ENCODE measurements around the gene EPAS1.
"Not testable (repeated sequence)": the region's sequence is repeated elsewhere in the genome, so short reads cannot be mapped to it uniquely, and the experiment has no call there.

The EPAS1 gene

GRCh38 chr2:46394649-46395510 lies 97.7 kb downstream of the EPAS1 start:
- in situ Hi-C loops (cut with MboI; ENCODE audit: low sequenced_read_pairs) = no loop called here

- in situ Hi-C loops (cut with MboI; ENCODE audit: low sequenced_read_pairs) = not testable (repeated sequence)
Measured at GRCh38 chr2:46395730-46396129, 98.5 kb downstream of the EPAS1 start.

- in situ Hi-C loops (cut with MboI; ENCODE audit: low sequenced_read_pairs) = no loop called here
Measured at GRCh38 chr2:46400016-46400415, 102.8 kb downstream of the EPAS1 start.

- in situ Hi-C loops (cut with MboI; ENCODE audit: low sequenced_read_pairs) = no loop called here
Measured at GRCh38 chr2:46402874-46403273, 105.7 kb downstream of the EPAS1 start.

- in situ Hi-C loops (cut with MboI; ENCODE audit: low sequenced_read_pairs) = no loop called here
Measured at GRCh38 chr2:46404181-46404759, 107.1 kb downstream of the EPAS1 start.

GRCh38 chr2:46407852-46408455 lies 110.7 kb downstream of the EPAS1 start:
- in situ Hi-C loops (cut with MboI; ENCODE audit: low sequenced_read_pairs) = no loop called here

- in situ Hi-C loops (cut with MboI; ENCODE audit: low sequenced_read_pairs) = no loop called here
Measured at GRCh38 chr2:46409756-46410155, 112.5 kb downstream of the EPAS1 start.

- in situ Hi-C loops (cut with MboI; ENCODE audit: low sequenced_read_pairs) = no loop called here
Measured at GRCh38 chr2:46410273-46411244, 113.4 kb downstream of the EPAS1 start.

GRCh38 chr2:46411245-46411641 lies 114.0 kb downstream of the EPAS1 start:
- in situ Hi-C loops (cut with MboI; ENCODE audit: low sequenced_read_pairs) = no loop called here

- in situ Hi-C loops (cut with MboI; ENCODE audit: low sequenced_read_pairs) = no loop called here
Measured at GRCh38 chr2:46411985-46412384, 114.8 kb downstream of the EPAS1 start.

- in situ Hi-C loops (cut with MboI; ENCODE audit: low sequenced_read_pairs) = no loop called here
Measured at GRCh38 chr2:46413111-46413510, 115.9 kb downstream of the EPAS1 start.

- in situ Hi-C loops (cut with MboI; ENCODE audit: low sequenced_read_pairs) = no loop called here
Measured at GRCh38 chr2:46413631-46414030, 116.4 kb downstream of the EPAS1 start.

- in situ Hi-C loops (cut with MboI; ENCODE audit: low sequenced_read_pairs) = no loop called here
Measured at GRCh38 chr2:46414701-46415100, 117.5 kb downstream of the EPAS1 start.

GRCh38 chr2:46416280-46416679 lies 119.1 kb downstream of the EPAS1 start:
- in situ Hi-C loops (cut with MboI; ENCODE audit: low sequenced_read_pairs) = no loop called here

- in situ Hi-C loops (cut with MboI; ENCODE audit: low sequenced_read_pairs) = no loop called here
Measured at GRCh38 chr2:46416739-46417403, 119.7 kb downstream of the EPAS1 start.

- in situ Hi-C loops (cut with MboI; ENCODE audit: low sequenced_read_pairs) = no loop called here
Measured at GRCh38 chr2:46420945-46421344, 123.7 kb downstream of the EPAS1 start.

GRCh38 chr2:46421361-46421760 lies 124.2 kb downstream of the EPAS1 start:
- in situ Hi-C loops (cut with MboI; ENCODE audit: low sequenced_read_pairs) = no loop called here

- in situ Hi-C loops (cut with MboI; ENCODE audit: low sequenced_read_pairs) = no loop called here
Measured at GRCh38 chr2:46422717-46423394, 125.6 kb downstream of the EPAS1 start.

- in situ Hi-C loops (cut with MboI; ENCODE audit: low sequenced_read_pairs) = no loop called here
Measured at GRCh38 chr2:46424937-46425336, 127.7 kb downstream of the EPAS1 start.

- in situ Hi-C loops (cut with MboI; ENCODE audit: low sequenced_read_pairs) = no loop called here
Measured at GRCh38 chr2:46428911-46429436, 131.8 kb downstream of the EPAS1 start.

Data from HL-60/S4 treated with retinoic acid at 250 ng/mL for 4 days and 3 days (cell line).